Erythroblast (primary cell): ENCODE results near the gene PAM16.

Experiments used
- GATA1 ChIP-seq: IDR thresholded peaks from 2 replicates; pipeline ENCODE4 v1.6.1; 2011; ENCODE audit warnings: low read depth, mild to moderate bottlenecking, control low read depth, low read length, moderate library complexity
- POLR2A ChIP-seq: IDR thresholded peaks from 2 replicates; pipeline ENCODE4 v1.6.1; 2011; ENCODE audit warnings: mild to moderate bottlenecking, low read length

DNA sequence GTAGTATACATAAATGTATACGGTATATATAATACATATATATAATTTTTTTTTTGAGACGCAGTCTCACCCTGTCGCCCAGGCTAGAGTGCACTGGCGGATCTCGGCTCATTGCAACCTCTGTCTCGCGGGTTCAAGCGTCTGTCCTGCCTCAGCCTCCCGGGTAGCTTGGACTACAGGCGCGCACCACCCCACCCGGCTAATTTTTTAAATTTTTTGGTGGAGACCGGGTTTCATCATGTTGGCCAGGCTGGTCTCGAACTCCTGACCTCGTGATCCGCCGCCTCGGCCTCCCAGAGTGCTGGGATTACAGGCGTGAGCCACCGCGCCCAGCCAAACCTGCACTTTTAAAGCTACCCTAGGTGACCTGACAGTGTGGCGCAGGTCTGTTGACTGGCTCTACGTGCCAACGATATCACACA lies 745 bp downstream of the PAM16 start:
- TF ChIP-seq POLR2A (no peak), GATA1 (no peak)
